Right ventricle myocardium inferior (tissue), 1 donor: ENCODE data around the gene TMEM87B. TPM values are rescaled to one million over a fixed set of nuclear protein-coding genes. Genes with fewer than 3 reads are reported as not detected.
A peak's percentile ranks its signal among the peaks of the same experiment; 100 is the strongest.
"Not testable (repeated sequence)": the region's sequence is repeated elsewhere in the genome, so short reads cannot be mapped to it uniquely, and the experiment has no call there.

ENCODE experiments used
- ATAC-seq: fragments of 200-7000 bp; cut with Tn5 transposase; one replicate; pipeline ENCODE4 v1.9.1; 2020; ENCODE audit warnings: mild to moderate bottlenecking, moderate library complexity
- DNase-seq: peaks from one replicate; pipeline ENCODE4 v3.0.0; 2021; ENCODE audit errors: missing footprints
- intact Hi-C: fragments of 100-400 bp; cut with DNase I; formaldehyde crosslinking; loops from one replicate; pipeline ENCODE4 v1.11.0; 2022
- total RNA-seq: library from RNA; stranded (reverse); fragmentation: NEBNext Ultra II Directional; extraction: Animal tissue kit (Norgen Biotek cat#: 25700); gene quantifications from one replicate; pipeline ENCODE4 v1.2.1, GENCODE V29; 2021
- donor health status: DM: no; HTN: yes; CAD: no; lungs with severe emphysema.

The TMEM87B gene
- total RNA-seq, 1 donor from 2014 or later: 6.5 TPM

- intact Hi-C loops: no loop called here
- no peak for DNase-seq
- ATAC-seq: peak; percentile 47
Observed at GRCh38 chr2:112031473-112032223, 23.4 kb upstream of the TMEM87B start.

GRCh38 chr2:112032224-112032586 is 22.9 kb upstream of the TMEM87B start:
- intact Hi-C loops: no loop called here
- no peak for DNase-seq
- ATAC-seq: peak; percentile 23

DNA sequence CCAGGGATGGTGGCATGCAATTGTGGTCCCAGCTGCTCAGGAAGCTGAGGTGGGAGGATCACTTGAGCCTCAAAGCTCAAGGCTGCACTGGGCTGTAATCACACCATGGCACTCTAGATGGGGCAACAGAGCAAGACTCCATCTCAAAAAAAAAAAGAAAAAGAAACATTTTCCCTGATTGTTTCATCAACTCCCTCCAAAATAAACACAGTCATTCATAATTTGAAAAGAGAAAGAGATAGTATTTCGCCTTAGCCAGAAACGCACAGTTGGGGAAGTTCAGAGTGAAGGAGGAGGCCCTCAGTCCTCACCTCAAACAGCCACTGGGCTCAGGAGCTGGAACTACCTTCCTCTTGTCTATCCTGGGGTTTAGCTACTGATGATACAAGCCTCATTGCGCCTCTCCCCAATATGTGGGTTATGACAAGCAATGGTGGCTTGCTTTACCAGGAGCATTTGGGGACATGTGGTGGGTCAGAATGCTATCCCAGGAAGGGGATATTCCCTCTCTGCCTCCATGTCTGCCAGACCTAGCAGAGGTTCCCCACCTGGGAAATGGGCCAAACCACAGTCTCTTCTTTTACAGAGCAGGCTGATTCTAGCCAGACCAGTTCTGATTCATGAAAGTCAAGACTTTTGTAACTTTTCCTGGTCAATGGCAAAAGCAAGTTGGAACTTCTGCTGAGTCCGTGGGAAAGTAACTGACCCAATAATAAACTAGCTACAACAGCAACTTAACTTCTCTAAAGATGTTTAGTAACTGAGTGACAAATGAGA is 22.2 kb upstream of the TMEM87B start:
- DNase-seq: no peak
- ATAC-seq: peak; percentile 69
- intact Hi-C loops: no loop called here

DNA sequence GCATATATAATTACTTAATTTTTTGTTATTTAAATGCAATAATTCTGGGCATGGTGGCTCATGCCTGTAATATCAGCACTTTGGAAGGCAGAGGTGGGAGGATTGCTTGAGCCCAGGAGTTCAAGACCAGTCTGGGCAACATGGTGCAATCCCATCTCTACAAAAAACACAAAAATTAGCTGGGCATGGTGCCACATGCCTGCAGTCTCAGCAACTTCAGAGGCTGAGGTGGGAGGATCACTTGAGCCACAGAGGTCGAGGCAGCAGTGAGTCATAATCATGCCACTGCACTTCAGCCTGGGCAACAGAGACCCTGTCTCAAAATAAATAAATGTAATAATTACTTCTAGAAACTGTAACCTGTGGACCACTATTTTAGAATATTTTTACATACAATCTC is 21.5 kb upstream of the TMEM87B start:
- no peak for DNase-seq
- intact Hi-C loops: no loop called here
- no peak for ATAC-seq

DNA sequence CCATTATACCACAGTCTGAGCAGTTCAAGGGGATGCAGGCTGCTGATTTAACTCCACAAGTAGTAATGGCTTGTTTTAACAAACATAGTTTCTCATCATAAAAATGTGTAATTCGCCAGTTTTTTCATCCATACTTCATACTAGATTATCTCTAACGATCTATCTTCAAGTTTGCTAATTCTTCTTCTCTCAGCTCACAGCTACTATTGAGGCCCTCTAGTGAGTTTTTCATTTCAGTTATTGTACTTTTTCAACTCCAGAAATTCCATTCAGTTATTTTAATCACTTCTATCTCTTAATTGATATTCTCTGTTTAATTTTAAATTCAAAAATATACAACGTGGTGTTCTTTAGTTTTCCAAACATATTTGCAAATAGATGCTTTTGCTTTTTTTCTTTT is 20.1 kb upstream of the TMEM87B start:
- intact Hi-C loops: no loop called here
- no peak for DNase-seq
- no peak for ATAC-seq

GRCh38 chr2:112035786-112036185 is 19.3 kb upstream of the TMEM87B start:
- no peak for ATAC-seq
- intact Hi-C loops: no loop called here
- DNase-seq: no peak

DNA sequence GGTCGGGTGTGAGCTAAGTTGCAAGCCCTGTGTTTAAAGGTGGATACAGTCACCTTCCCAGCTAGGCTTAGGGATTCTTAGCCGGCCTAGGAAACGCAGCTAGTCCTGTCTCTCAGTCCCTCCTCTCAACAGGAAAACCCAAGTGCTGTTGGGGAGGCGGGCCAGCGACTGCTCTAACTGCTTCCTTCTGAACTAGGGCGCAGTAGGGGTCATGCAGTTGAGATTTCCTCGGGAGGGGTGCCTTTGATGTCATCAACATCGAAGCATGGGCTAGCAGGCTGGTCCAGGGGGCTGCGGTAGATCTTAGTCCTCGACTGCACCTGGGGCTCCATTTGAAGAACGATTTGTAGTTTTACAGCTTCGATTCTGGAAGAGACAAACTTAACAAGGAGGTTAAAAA is 15.5 kb upstream of the TMEM87B start:
- DNase-seq, intact Hi-C loops, ATAC-seq: not testable (repeated sequence)

GRCh38 chr2:112040066-112040465 is 15.0 kb upstream of the TMEM87B start:
- ATAC-seq, DNase-seq, intact Hi-C loops: not testable (repeated sequence)

GRCh38 chr2:112041460-112041859 is 13.6 kb upstream of the TMEM87B start:
- DNase-seq, ATAC-seq, intact Hi-C loops: not testable (repeated sequence)

DNA sequence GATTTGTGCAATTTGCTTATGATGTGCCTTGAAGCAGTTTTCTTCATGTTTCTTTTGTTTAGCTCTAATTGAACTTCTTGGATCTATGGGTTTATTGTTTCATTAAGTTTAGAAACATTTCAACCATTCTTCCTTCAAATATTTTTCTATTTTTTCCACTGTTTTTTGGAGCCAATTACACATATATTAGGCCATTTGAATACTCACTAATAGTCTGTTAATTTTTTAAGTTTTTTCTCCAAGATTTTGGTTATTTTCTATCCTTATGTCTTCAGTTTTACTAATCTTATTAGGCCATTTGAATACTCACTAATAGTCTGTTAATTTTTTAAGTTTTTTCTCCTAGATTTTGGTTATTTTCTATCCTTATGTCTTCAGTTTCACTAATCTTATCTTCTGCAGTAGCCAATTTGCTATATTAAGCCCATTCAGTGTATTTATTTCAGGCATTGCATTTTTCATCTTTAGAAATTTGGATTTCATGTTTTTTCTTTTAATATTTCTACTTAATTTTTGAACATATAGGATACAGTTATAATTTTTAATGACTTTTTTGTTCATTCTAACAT is 9.5 kb upstream of the TMEM87B start:
- intact Hi-C loops: no loop called here

DNA sequence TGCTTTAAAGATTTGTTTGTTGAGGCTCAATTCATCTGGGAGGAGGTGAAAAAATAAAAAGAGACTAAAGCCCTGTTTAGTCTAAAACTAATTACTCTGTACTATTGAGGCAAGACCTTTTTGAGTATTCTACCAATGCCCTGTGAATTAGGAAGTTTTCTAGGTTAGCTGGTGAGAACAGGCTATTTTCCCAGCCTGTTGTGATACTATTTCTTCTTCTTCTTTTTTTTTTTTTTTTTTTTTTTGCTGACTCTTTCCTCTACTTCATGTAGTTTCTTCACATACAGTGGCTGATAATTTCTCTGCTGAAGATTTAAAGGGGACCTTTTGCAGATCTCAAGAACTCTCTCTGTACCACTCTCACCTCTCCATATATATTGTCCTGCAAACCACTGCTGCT is 8.8 kb upstream of the TMEM87B start:
- ATAC-seq (no peak), DNase-seq (no peak)
- intact Hi-C loops: no loop called here

More for the DNA sequence above, 9.5 kb upstream of the TMEM87B start:
- ATAC-seq (no peak), DNase-seq (no peak)

DNA sequence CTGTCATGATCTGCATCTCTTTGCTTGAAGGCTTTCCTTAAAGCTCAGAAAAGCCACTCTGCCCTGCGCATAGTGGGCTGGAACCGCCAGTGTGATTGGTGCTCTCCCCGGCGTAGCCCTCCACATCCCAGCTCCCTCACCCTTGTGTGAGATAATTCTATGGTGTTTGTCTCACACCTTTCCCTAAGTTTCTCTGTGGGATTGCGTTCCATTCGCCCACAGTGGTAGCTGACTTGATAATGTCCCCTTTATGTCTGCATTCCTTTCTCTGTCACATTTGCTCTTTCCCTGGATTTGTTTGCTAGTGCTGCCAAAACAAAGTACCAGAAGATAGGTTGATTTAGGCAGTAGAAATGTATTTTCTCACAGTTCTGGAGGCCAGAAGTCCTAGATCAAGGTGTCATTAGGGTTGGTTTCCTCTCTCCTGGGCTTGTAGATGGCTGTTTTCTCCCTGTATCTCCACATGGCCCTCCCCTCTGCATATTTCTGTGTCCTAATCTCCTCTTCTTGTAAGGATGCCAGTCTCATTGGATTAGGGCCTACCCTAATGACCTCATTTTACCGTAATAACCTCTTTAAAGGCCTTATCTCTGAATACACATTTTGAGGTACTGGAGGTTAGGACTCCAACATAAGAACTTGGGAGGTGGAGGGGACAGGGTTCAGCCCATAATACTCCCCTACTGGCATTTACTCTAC is 7.4 kb upstream of the TMEM87B start:
- peak; percentile 81 for ATAC-seq
- DNase-seq: no peak
- intact Hi-C loops: loop anchor here (1.0 kb wide), 3 partner anchors 149 to 163 kb away; partner anchors contain the start of genes ANAPC1 and MERTK

DNA sequence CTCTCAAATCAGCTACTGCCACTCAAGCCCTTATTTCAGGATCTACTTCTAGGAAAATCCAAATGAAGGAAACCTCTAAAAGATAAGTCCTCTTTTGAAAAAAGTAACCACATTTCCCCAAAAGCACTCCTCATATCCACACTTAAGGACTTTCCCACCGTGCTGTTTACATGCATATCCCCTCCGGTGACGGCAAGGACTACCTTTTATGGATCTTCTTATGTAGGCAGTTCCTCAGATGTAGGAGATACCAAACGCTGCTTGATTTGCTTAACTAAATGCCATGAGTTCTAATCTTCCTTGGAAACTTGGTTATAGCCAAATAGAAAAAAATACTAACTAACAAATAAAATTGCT is 6.9 kb upstream of the TMEM87B start:
- DNase-seq (no peak), ATAC-seq (no peak)
- intact Hi-C loops: loop anchor here (1.0 kb wide), 2 partner anchors 150 to 161 kb away; partner anchors contain the start of gene MERTK

GRCh38 chr2:112048887-112049286 is 6.2 kb upstream of the TMEM87B start:
- DNase-seq (no peak), ATAC-seq (peak; percentile 74)
- intact Hi-C loops: loop anchor here (1.0 kb wide), 2 partner anchors 151 to 162 kb away; partner anchors contain the start of gene MERTK

- DNase-seq (no peak), ATAC-seq (no peak)
- intact Hi-C loops: no loop called here
Observed at GRCh38 chr2:112050316-112050715, 4.8 kb upstream of the TMEM87B start.

GRCh38 chr2:112053917-112054846 is 887 bp upstream of the TMEM87B start:
- intact Hi-C loops: no loop called here
- peak; percentile 81 for ATAC-seq
- peak; percentile 99 for DNase-seq

- DNase-seq: peak; percentile 89
- peak; percentile 17 for ATAC-seq
- intact Hi-C loops: loop anchor here (1.0 to 5.0 kb wide), 2 partner anchors 196 to 219 kb away; partner anchors contain the start of gene ZC3H6
Observed at GRCh38 chr2:112055730-112056625, 909 bp downstream of the TMEM87B start.
